Activated T-helper 1 cell treated with Interleukin-2 at 50 U/mL for 16 hours (primary cell): Measurements from ENCODE around the gene GPR183.

ENCODE experiments used
- DNase-seq: peaks from one replicate; pipeline ENCODE4 v3.0.0-alpha.2; 2020; ENCODE audit warnings: low read depth

Gene GPR183

GRCh38 chr13:99294198-99294597 lies 13.0 kb downstream of the GPR183 start:
- DNase-seq, result no peak

GRCh38 chr13:99293178-99293577 lies 14.0 kb downstream of the GPR183 start:
- no peak for DNase-seq

- no peak for DNase-seq
Observed at GRCh38 chr13:99290894-99291293, 16.3 kb downstream of the GPR183 start.

- DNase-seq, result no peak
Observed at GRCh38 chr13:99289674-99290337, 17.4 kb downstream of the GPR183 start.

GRCh38 chr13:99289271-99289670 lies 17.9 kb downstream of the GPR183 start:
- DNase-seq, result no peak

GRCh38 chr13:99288089-99288488 lies 19.1 kb downstream of the GPR183 start:
- no peak for DNase-seq

GRCh38 chr13:99287551-99287950 lies 19.6 kb downstream of the GPR183 start:
- DNase-seq, result no peak

GRCh38 chr13:99285432-99286182 lies 21.6 kb downstream of the GPR183 start:
- no peak for DNase-seq

GRCh38 chr13:99282264-99283231 lies 24.7 kb downstream of the GPR183 start:
- DNase-seq, result no peak

GRCh38 chr13:99281811-99282263 lies 25.4 kb downstream of the GPR183 start:
- DNase-seq, result peak; percentile 25

- DNase-seq, result no peak
Observed at GRCh38 chr13:99280166-99280565, 27.0 kb downstream of the GPR183 start.

- no peak for DNase-seq
Observed at GRCh38 chr13:99279637-99280036, 27.6 kb downstream of the GPR183 start.

- DNase-seq, result no peak
Observed at GRCh38 chr13:99278843-99279242, 28.4 kb downstream of the GPR183 start.

GRCh38 chr13:99278200-99278599 lies 29.0 kb downstream of the GPR183 start:
- no peak for DNase-seq

GRCh38 chr13:99277629-99278028 lies 29.6 kb downstream of the GPR183 start:
- DNase-seq, result no peak

GRCh38 chr13:99276706-99277105 lies 30.5 kb downstream of the GPR183 start:
- no peak for DNase-seq

- DNase-seq, result no peak
Observed at GRCh38 chr13:99275093-99275469, 32.1 kb downstream of the GPR183 start.

- no peak for DNase-seq
Observed at GRCh38 chr13:99273128-99273527, 34.1 kb downstream of the GPR183 start.

GRCh38 chr13:99272481-99272880 lies 34.7 kb downstream of the GPR183 start:
- DNase-seq, result no peak

GRCh38 chr13:99271249-99271648 lies 36.0 kb downstream of the GPR183 start:
- DNase-seq, result no peak

- DNase-seq, result no peak
Observed at GRCh38 chr13:99270518-99270917, 36.7 kb downstream of the GPR183 start.

- DNase-seq, result no peak
Observed at GRCh38 chr13:99269627-99270241, 37.5 kb downstream of the GPR183 start.
